ENCODE results near the gene GRIPAP1. TPM values are rescaled to one million over a fixed set of nuclear protein-coding genes. Genes with fewer than 3 reads are reported as not detected.

GRIPAP1 gene
- total RNA-seq, 1 donor from 2014 or later, result 17.7 TPM

GRCh38 chrX:48968377-48968776 is 33.7 kb downstream of the GRIPAP1 start:
- ATAC-seq (ENCODE audit: poor library complexity) (no peak), DNase-seq (no peak)
- intact Hi-C loops (cut with DNase I), result no loop called here

GRCh38 chrX:48966796-48967579 is 35.1 kb downstream of the GRIPAP1 start:
- no peak for ATAC-seq (ENCODE audit: poor library complexity)
- DNase-seq, result no peak
- intact Hi-C loops (cut with DNase I), result no loop called here

- DNase-seq, result no peak
Measured at GRCh38 chrX:48965959-48966358, 36.1 kb downstream of the GRIPAP1 start.

GRCh38 chrX:48961585-48962091 is 40.4 kb downstream of the GRIPAP1 start:
- intact Hi-C loops (cut with DNase I), result no loop called here
- ATAC-seq (ENCODE audit: poor library complexity), result no peak
- DNase-seq, result peak; percentile 42

More at GRCh38 chrX:48965959-48966358, 36.1 kb downstream of the GRIPAP1 start:
- no peak for ATAC-seq (ENCODE audit: poor library complexity)
- intact Hi-C loops (cut with DNase I), result no loop called here

- intact Hi-C loops (cut with DNase I), result no loop called here
- DNase-seq, result no peak
Measured at GRCh38 chrX:48960291-48960690, 41.8 kb downstream of the GRIPAP1 start.

GRCh38 chrX:48958635-48959094 is 43.4 kb downstream of the GRIPAP1 start:
- ATAC-seq (ENCODE audit: poor library complexity) (peak; percentile 5), DNase-seq (peak; percentile 59)
- intact Hi-C loops (cut with DNase I), result no loop called here

More at GRCh38 chrX:48960291-48960690, 41.8 kb downstream of the GRIPAP1 start:
- ATAC-seq (ENCODE audit: poor library complexity), result no peak

GRCh38 chrX:48957827-48958634 is 44.0 kb downstream of the GRIPAP1 start:
- DNase-seq, result peak; percentile 96
- ATAC-seq (ENCODE audit: poor library complexity), result peak; percentile 93
- intact Hi-C loops (cut with DNase I), result no loop called here

- ATAC-seq (ENCODE audit: poor library complexity) (peak; percentile 27), DNase-seq (peak; percentile 64)
- intact Hi-C loops (cut with DNase I), result no loop called here
Measured at GRCh38 chrX:48957477-48957826, 44.6 kb downstream of the GRIPAP1 start, which contains the start of gene OTUD5. TSS of gene OTUD5 (minus strand) at chrX:48957607. CDS start at chrX:48957570, 37 bp downstream.

GRCh38 chrX:48956728-48957414 is 45.2 kb downstream of the GRIPAP1 start:
- DNase-seq (peak; percentile 42), ATAC-seq (ENCODE audit: poor library complexity) (no peak)
- intact Hi-C loops (cut with DNase I), result no loop called here

GRCh38 chrX:48948589-48948988 is 53.5 kb downstream of the GRIPAP1 start:
- DNase-seq (no peak), ATAC-seq (ENCODE audit: poor library complexity) (no peak)
- intact Hi-C loops (cut with DNase I), result no loop called here

GRCh38 chrX:48945517-48946348 is 56.3 kb downstream of the GRIPAP1 start:
- ATAC-seq (ENCODE audit: poor library complexity) (peak; percentile 56), DNase-seq (peak; percentile 47)
- intact Hi-C loops (cut with DNase I), result no loop called here

- ATAC-seq (ENCODE audit: poor library complexity) (no peak), DNase-seq (no peak)
- intact Hi-C loops (cut with DNase I), result no loop called here
Measured at GRCh38 chrX:48942895-48943294, 59.2 kb downstream of the GRIPAP1 start.

GRCh38 chrX:48940404-48940955 is 61.6 kb downstream of the GRIPAP1 start:
- ATAC-seq (ENCODE audit: poor library complexity) (no peak), DNase-seq (no peak)
- intact Hi-C loops (cut with DNase I), result no loop called here

- ATAC-seq (ENCODE audit: poor library complexity), result no peak
- intact Hi-C loops (cut with DNase I), result no loop called here
- no peak for DNase-seq
Measured at GRCh38 chrX:48939524-48940228, 62.4 kb downstream of the GRIPAP1 start.

- no peak for DNase-seq
- ATAC-seq (ENCODE audit: poor library complexity), result no peak
- intact Hi-C loops (cut with DNase I), result no loop called here
Measured at GRCh38 chrX:48938721-48939425, 63.2 kb downstream of the GRIPAP1 start.

GRCh38 chrX:48937054-48937907 is 64.8 kb downstream of the GRIPAP1 start:
- DNase-seq, result peak; percentile 70
- intact Hi-C loops (cut with DNase I), result no loop called here
- peak; percentile 39 for ATAC-seq (ENCODE audit: poor library complexity)

All from Right ventricle myocardium superior (tissue), 1 donor.